GM10266 (cell line): Measurements from ENCODE around the gene LYPD6.

ENCODE experiments used
- DNase-seq: peaks from one replicate; pipeline ENCODE4 v3.0.0; 2012; ENCODE audit errors: extremely low spot score
- CTCF ChIP-seq: IDR thresholded peaks from 2 replicates; pipeline ENCODE4 v1.5.1; 2012; ENCODE audit warnings: mild to moderate bottlenecking, low read depth; ENCODE audit not compliant: control insufficient read depth, insufficient read depth; ENCODE audit errors: missing control alignments

Gene LYPD6

DNA sequence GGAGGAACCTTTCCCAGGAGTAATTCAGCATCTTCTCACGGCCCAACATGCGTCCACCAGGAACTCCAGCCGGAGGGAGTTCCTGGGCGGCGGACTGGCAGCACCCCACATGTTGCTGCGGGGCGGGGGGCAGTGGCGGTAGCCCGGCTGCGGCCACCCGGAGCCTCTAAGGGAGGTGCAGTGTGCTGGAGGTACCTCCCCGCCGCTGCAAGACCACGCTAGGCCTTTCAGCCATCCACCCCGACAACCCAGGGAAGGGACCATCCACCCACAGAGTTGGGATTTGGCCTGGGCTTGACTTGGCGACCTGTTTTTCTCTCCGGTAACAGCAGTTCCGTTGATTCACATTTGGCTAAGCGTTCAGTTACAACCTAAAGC, 625 bp downstream of the LYPD6 start:
- no peak for DNase-seq
- TF ChIP-seq CTCF = no peak

DNA sequence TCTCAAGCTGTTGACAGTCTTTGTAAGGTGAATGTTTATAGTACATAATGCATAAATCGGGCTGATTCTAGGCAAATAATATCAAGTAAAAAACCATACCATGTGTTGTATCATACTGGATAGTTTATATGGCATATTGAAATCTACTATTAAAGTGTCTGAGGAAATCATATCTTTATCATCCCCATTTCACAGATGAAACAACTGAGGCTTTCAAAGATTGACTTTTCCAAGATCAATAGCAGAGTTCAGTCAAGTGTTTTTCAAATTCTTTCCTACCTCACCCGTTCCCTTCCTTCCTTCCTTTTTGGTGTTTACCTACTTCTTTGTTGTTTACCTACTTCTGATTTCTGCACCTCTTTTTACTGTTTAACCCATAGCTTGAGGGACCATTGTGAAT, 2.0 kb downstream of the LYPD6 start:
- no peak for TF ChIP-seq CTCF
- no peak for DNase-seq

DNA sequence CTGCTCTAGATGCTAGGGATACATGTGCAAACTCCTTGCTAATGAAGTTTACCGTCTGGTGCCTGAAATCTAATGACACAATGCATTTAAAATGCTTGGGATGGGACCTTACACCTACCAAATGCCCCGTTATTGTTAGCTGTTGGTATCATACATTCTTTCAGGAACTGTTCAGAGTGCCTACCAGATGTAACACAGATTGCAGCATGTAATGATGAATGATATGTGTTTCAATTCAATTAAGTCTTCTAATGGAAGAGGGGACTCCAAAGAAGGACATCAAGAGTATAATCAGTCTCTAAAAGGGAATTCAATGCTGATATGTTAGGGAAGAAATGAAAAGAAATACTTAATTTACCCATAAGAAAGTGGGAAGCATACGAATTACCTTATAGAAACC, 3.2 kb downstream of the LYPD6 start:
- no peak for DNase-seq
- no peak for TF ChIP-seq CTCF

GRCh38 chr2:149334156-149334555, 3.8 kb downstream of the LYPD6 start:
- TF ChIP-seq CTCF = no peak
- no peak for DNase-seq

DNA sequence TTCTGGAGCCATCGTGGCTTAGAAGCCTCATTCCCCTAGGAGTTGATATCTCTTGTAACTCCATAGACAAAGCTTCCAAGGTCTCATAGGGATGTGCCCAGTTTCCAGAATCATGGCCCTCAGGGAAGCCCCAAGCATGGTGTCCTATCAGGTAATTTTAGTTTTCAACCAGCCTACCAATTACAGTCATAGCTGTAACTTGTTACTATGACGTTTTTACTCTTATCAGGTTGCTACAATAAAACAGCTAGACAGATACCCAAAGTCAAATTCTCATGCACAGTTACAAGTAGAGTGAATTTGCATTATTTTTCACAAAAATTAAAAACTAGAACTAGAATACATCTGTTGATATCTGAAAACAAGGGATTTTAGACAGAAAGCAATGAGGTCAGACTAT, 8.9 kb downstream of the LYPD6 start:
- no peak for TF ChIP-seq CTCF

GRCh38 chr2:149342509-149342908, 12.1 kb downstream of the LYPD6 start:
- DNase-seq = no peak
- no peak for TF ChIP-seq CTCF

More for the DNA sequence above, 8.9 kb downstream of the LYPD6 start:
- DNase-seq = no peak

- DNase-seq = no peak
These were observed 13.7 kb downstream of the LYPD6 start for GRCh38 chr2:149344105-149344504.

More at GRCh38 chr2:149344105-149344504, 13.7 kb downstream of the LYPD6 start:
- no peak for TF ChIP-seq CTCF
